GM23338 (cell line): ENCODE results near the gene PDE1A.

Experiments
- CREB1 ChIP-seq: fragments of 250-450 bp; sonication (Bioruptor Pico); IDR thresholded peaks from 2 replicates; pipeline ENCODE4 v1.5.0; 2020; ENCODE audit warnings: low read depth, mild to moderate bottlenecking, moderate library complexity
- EZH2 ChIP-seq: fragments of 200-600 bp; sonication (generic); IDR thresholded peaks from one replicate; pipeline ENCODE4 v1.8.0; 2017; ENCODE audit warnings: antibody characterized with exemption, mild to moderate bottlenecking, low read depth; ENCODE audit not compliant: unreplicated experiment
- EZH2phosphoT487 ChIP-seq: fragments of 200-600 bp; sonication (generic); IDR thresholded peaks from one replicate; pipeline ENCODE4 v1.8.1; 2018; ENCODE audit warnings: antibody characterized with exemption; ENCODE audit not compliant: unreplicated experiment
- JUNB ChIP-seq: IDR thresholded peaks from one replicate; pipeline ENCODE4 v1.6.1; 2016; ENCODE audit warnings: antibody characterized with exemption; ENCODE audit not compliant: unreplicated experiment
- NANOG ChIP-seq: IDR thresholded peaks from 2 replicates; pipeline ENCODE4 v1.6.1; 2016; ENCODE audit warnings: antibody characterized with exemption, borderline replicate concordance
- POLR2AphosphoS5 ChIP-seq: IDR thresholded peaks from 2 replicates; pipeline ENCODE4 v1.6.1; 2016; ENCODE audit warnings: antibody characterized with exemption, low read depth
- STAT1 ChIP-seq: IDR thresholded peaks from one replicate; pipeline ENCODE4 v1.6.1; 2016; ENCODE audit warnings: antibody characterized with exemption; ENCODE audit not compliant: unreplicated experiment
- ZNF114 ChIP-seq: fragments of 250-450 bp; sonication (Bioruptor Pico); IDR thresholded peaks from 2 replicates; pipeline ENCODE4 v1.5.0; 2020; ENCODE audit warnings: mild to moderate bottlenecking, moderate library complexity
- ZNF331 ChIP-seq: fragments of 250-450 bp; sonication (Bioruptor Pico); IDR thresholded peaks from 2 replicates; pipeline ENCODE4 v1.5.0; 2020; ENCODE audit warnings: low read depth, mild to moderate bottlenecking, moderate library complexity
- TF ChIP-seq, protein P1 (sequence below), 2 experiments: fragments of 200-600 bp in 1 of 2; sonication (generic) in 1 of 2; conservative IDR thresholded peaks; 2 replicates each; pipeline versions ENCODE4 v1.5.1 to v1.6.1; 2016 to 2017; ENCODE audit warnings: antibody characterized with exemption in 2 of 2, low read depth in 2 of 2, mild to moderate bottlenecking in 2 of 2, moderate library complexity in 1 of 2
- TF ChIP-seq, protein P2 (sequence below): IDR thresholded peaks from one replicate; pipeline ENCODE4 v1.6.1; 2018; ENCODE audit warnings: antibody characterized with exemption; ENCODE audit not compliant: unreplicated experiment
- TF ChIP-seq, protein P3 (sequence below): IDR thresholded peaks from 2 replicates; pipeline ENCODE4 v1.6.1; 2016; ENCODE audit warnings: antibody characterized with exemption
- TF ChIP-seq, protein P4 (sequence below): fragments of 250-450 bp; sonication (Bioruptor Pico); IDR thresholded peaks from 2 replicates; pipeline ENCODE4 v1.5.0; 2020; ENCODE audit warnings: mild to moderate bottlenecking, moderate library complexity

DNA sequence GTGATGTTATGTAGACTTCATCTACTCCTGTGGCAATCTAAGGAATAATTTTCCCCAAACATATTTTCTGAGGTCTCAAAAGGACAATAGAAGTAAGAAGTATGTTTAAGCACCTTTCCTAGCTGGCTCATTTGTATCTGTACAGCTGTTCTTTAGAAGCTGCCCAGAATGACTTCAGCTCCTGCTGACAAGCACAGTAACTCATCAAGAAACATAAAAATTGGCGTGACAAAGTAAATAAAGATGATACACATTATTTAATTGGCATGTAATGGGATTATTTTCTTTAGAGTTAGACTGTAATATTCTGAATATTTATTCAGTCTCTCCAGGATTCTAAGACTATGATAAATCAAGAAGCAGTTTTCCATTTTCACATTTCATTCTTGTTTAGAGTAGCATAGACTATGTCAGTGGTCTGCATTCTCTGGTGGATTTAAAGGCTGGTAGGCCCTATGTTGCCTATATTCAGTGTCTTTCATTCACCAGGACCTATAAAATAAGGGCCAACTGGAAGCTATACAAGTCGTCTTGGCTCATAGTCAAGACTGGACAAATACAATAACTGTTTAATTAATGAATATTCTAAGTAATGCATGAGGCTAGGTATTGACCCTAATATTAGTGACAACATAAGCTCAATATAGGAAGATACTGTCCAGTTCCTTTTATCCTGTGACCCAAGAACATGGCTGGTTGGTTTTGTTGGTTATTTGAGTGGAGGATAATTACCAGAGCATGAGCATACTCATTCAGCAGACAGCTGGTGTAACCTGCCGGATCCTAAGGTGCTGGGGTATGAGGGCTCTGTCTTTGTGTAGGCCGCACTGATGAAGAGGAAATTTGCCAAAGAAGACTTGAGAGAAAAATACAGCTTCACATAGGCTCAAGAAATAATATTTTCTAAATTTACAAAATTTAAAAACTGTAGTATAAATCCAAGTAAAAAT lies 107.0 kb downstream of the PDE1A start:
- TF ChIP-seq, protein P1, sequence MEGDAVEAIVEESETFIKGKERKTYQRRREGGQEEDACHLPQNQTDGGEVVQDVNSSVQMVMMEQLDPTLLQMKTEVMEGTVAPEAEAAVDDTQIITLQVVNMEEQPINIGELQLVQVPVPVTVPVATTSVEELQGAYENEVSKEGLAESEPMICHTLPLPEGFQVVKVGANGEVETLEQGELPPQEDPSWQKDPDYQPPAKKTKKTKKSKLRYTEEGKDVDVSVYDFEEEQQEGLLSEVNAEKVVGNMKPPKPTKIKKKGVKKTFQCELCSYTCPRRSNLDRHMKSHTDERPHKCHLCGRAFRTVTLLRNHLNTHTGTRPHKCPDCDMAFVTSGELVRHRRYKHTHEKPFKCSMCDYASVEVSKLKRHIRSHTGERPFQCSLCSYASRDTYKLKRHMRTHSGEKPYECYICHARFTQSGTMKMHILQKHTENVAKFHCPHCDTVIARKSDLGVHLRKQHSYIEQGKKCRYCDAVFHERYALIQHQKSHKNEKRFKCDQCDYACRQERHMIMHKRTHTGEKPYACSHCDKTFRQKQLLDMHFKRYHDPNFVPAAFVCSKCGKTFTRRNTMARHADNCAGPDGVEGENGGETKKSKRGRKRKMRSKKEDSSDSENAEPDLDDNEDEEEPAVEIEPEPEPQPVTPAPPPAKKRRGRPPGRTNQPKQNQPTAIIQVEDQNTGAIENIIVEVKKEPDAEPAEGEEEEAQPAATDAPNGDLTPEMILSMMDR (conservative IDR thresholded peaks at IDR 0.05; ENCODE audit: low read depth in 2 of 2) = no peak
- TF ChIP-seq POLR2AphosphoS5 = no peak
- TF ChIP-seq EZH2phosphoT487 = no peak
- no peak for TF ChIP-seq EZH2
- TF ChIP-seq, protein P2, sequence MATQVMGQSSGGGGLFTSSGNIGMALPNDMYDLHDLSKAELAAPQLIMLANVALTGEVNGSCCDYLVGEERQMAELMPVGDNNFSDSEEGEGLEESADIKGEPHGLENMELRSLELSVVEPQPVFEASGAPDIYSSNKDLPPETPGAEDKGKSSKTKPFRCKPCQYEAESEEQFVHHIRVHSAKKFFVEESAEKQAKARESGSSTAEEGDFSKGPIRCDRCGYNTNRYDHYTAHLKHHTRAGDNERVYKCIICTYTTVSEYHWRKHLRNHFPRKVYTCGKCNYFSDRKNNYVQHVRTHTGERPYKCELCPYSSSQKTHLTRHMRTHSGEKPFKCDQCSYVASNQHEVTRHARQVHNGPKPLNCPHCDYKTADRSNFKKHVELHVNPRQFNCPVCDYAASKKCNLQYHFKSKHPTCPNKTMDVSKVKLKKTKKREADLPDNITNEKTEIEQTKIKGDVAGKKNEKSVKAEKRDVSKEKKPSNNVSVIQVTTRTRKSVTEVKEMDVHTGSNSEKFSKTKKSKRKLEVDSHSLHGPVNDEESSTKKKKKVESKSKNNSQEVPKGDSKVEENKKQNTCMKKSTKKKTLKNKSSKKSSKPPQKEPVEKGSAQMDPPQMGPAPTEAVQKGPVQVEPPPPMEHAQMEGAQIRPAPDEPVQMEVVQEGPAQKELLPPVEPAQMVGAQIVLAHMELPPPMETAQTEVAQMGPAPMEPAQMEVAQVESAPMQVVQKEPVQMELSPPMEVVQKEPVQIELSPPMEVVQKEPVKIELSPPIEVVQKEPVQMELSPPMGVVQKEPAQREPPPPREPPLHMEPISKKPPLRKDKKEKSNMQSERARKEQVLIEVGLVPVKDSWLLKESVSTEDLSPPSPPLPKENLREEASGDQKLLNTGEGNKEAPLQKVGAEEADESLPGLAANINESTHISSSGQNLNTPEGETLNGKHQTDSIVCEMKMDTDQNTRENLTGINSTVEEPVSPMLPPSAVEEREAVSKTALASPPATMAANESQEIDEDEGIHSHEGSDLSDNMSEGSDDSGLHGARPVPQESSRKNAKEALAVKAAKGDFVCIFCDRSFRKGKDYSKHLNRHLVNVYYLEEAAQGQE = no peak
- no peak for TF ChIP-seq NANOG
- TF ChIP-seq JUNB = no peak
- TF ChIP-seq CREB1 (CRISPR knock-in tag) = no peak
- no peak for TF ChIP-seq ZNF331
- no peak for TF ChIP-seq ZNF114 (CRISPR knock-in tag)
- TF ChIP-seq, protein P3, sequence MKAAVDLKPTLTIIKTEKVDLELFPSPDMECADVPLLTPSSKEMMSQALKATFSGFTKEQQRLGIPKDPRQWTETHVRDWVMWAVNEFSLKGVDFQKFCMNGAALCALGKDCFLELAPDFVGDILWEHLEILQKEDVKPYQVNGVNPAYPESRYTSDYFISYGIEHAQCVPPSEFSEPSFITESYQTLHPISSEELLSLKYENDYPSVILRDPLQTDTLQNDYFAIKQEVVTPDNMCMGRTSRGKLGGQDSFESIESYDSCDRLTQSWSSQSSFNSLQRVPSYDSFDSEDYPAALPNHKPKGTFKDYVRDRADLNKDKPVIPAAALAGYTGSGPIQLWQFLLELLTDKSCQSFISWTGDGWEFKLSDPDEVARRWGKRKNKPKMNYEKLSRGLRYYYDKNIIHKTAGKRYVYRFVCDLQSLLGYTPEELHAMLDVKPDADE = no peak
- TF ChIP-seq STAT1 = no peak
- TF ChIP-seq, protein P4, sequence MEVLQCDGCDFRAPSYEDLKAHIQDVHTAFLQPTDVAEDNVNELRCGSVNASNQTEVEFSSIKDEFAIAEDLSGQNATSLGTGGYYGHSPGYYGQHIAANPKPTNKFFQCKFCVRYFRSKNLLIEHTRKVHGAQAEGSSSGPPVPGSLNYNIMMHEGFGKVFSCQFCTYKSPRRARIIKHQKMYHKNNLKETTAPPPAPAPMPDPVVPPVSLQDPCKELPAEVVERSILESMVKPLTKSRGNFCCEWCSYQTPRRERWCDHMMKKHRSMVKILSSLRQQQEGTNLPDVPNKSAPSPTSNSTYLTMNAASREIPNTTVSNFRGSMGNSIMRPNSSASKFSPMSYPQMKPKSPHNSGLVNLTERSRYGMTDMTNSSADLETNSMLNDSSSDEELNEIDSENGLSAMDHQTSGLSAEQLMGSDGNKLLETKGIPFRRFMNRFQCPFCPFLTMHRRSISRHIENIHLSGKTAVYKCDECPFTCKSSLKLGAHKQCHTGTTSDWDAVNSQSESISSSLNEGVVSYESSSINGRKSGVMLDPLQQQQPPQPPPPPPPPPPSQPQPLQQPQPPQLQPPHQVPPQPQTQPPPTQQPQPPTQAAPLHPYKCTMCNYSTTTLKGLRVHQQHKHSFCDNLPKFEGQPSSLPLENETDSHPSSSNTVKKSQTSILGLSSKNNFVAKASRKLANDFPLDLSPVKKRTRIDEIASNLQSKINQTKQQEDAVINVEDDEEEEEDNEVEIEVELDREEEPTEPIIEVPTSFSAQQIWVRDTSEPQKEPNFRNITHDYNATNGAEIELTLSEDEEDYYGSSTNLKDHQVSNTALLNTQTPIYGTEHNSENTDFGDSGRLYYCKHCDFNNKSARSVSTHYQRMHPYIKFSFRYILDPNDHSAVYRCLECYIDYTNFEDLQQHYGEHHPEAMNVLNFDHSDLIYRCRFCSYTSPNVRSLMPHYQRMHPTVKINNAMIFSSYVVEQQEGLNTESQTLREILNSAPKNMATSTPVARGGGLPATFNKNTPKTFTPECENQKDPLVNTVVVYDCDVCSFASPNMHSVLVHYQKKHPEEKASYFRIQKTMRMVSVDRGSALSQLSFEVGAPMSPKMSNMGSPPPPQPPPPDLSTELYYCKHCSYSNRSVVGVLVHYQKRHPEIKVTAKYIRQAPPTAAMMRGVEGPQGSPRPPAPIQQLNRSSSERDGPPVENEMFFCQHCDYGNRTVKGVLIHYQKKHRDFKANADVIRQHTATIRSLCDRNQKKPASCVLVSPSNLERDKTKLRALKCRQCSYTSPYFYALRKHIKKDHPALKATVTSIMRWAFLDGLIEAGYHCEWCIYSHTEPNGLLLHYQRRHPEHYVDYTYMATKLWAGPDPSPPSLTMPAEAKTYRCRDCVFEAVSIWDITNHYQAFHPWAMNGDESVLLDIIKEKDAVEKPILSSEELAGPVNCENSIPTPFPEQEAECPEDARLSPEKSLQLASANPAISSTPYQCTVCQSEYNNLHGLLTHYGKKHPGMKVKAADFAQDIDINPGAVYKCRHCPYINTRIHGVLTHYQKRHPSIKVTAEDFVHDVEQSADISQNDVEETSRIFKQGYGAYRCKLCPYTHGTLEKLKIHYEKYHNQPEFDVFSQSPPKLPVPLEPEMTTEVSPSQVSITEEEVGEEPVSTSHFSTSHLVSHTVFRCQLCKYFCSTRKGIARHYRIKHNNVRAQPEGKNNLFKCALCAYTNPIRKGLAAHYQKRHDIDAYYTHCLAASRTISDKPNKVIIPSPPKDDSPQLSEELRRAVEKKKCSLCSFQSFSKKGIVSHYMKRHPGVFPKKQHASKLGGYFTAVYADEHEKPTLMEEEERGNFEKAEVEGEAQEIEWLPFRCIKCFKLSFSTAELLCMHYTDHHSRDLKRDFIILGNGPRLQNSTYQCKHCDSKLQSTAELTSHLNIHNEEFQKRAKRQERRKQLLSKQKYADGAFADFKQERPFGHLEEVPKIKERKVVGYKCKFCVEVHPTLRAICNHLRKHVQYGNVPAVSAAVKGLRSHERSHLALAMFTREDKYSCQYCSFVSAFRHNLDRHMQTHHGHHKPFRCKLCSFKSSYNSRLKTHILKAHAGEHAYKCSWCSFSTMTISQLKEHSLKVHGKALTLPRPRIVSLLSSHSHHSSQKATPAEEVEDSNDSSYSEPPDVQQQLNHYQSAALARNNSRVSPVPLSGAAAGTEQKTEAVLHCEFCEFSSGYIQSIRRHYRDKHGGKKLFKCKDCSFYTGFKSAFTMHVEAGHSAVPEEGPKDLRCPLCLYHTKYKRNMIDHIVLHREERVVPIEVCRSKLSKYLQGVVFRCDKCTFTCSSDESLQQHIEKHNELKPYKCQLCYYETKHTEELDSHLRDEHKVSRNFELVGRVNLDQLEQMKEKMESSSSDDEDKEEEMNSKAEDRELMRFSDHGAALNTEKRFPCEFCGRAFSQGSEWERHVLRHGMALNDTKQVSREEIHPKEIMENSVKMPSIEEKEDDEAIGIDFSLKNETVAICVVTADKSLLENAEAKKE (CRISPR knock-in tag) = no peak
